NB4 (cell line): ENCODE results near the gene TSN.

Experiments
- DNase-seq: peaks from one replicate; pipeline ENCODE4 v3.0.0; 2010; ENCODE audit warnings: low read depth
- H3K4me3 ChIP-seq: one replicate; pipeline ENCODE4 v1.5.1; 2011; ENCODE audit warnings: mild to moderate bottlenecking, low read depth, low read length, moderate library complexity
- CTCF ChIP-seq: IDR thresholded peaks from one replicate; pipeline ENCODE4 v1.5.1; 2012; ENCODE audit warnings: low read depth, low read length
- MAX ChIP-seq: IDR thresholded peaks from 2 replicates; pipeline ENCODE4 v1.6.1; 2011; ENCODE audit warnings: low read depth, low read length
- MYC ChIP-seq: IDR thresholded peaks from 2 replicates; pipeline ENCODE4 v1.6.1; 2011; ENCODE audit warnings: low read depth, low read length
- POLR2A ChIP-seq: IDR thresholded peaks from 2 replicates; pipeline ENCODE4 v1.6.1; 2011; ENCODE audit warnings: mild to moderate bottlenecking; ENCODE audit not compliant: insufficient read length; ENCODE audit errors: extremely low read depth

Gene TSN

GRCh38 chr2:121778741-121779487 is 23.5 kb downstream of the TSN start:
- no peak overlapping the region for H3K4me3 ChIP-seq
- DNase-seq = no peak
- TF ChIP-seq MYC (no peak), MAX (no peak), CTCF (no peak)

GRCh38 chr2:121783180-121783579 is 27.7 kb downstream of the TSN start:
- DNase-seq = no peak
- TF ChIP-seq CTCF = no peak
- TF ChIP-seq MAX = no peak
- TF ChIP-seq POLR2A = no peak
- TF ChIP-seq MYC = no peak
- no peak overlapping the region for H3K4me3 ChIP-seq

GRCh38 chr2:121788685-121789084 is 33.2 kb downstream of the TSN start:
- no peak overlapping the region for H3K4me3 ChIP-seq
- TF ChIP-seq CTCF = no peak
- TF ChIP-seq MAX = no peak
- no peak for TF ChIP-seq POLR2A
- TF ChIP-seq MYC = no peak
- no peak for DNase-seq

- DNase-seq = no peak
These were observed 35.0 kb downstream of the TSN start for GRCh38 chr2:121790276-121790956.

GRCh38 chr2:121791290-121791689 is 35.8 kb downstream of the TSN start:
- TF ChIP-seq MAX (no peak), POLR2A (no peak), MYC (no peak), CTCF (no peak)
- DNase-seq = no peak
- H3K4me3 ChIP-seq = no peak overlapping the region

More at GRCh38 chr2:121790276-121790956, 35.0 kb downstream of the TSN start:
- no peak for TF ChIP-seq POLR2A
- TF ChIP-seq CTCF = no peak
- no peak for TF ChIP-seq MAX
- no peak for TF ChIP-seq MYC
- H3K4me3 ChIP-seq = no peak overlapping the region
